ENCODE results near the gene ARHGAP22. TPM values are rescaled to one million over a fixed set of nuclear protein-coding genes. Genes with fewer than 3 reads are reported as not detected.

The ARHGAP22 gene
- total RNA-seq, 8 experiments from 2014 or later, result 0.72 to 9.3 (median 1.8) TPM

DNA sequence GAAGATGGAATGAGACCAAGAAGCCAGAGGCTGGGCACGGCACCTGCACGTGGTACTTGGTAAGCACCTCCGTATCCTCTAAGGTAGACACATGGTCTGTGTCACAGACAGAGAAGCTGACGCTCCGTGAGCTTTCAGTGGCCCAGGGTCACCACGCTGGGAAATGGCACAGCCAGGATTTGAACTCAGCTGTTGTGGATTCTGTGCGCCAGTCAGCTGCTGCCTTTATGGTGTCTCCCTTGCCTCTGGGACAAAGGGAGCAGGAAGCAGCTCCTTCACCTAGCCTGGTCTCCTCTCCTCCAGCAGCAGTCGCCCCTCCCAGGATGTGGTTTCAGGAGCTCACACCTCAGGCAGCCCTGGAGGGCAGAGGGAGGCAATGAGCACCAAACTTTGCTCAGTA lies 110.8 kb downstream of the ARHGAP22 start:
- H3K27ac ChIP-seq, result no peak overlapping the region
- 68 to 100% (median 79%) methylated on average over 1 to 8 of the region's 8 CpGs; no CpG with 5 or more reads in 4 of the 10 experiments for WGBS, 10 experiments
- in situ Hi-C loops (cut with MboI; ENCODE audit: low pct_unique_long_range_greater_than_20kb in 2 of 9, low sequenced_read_pairs in 9 of 9, unreplicated experiment in 9 of 9), result no loop called here
- ATAC-seq (replicated peaks in 6 of 8), result no peak
- no peaks in the 10 kb centered on the region for H3K4me1 ChIP-seq (replicated peaks in 1 of 2)
- H3K4me3 ChIP-seq, result no peak overlapping the region

- peak in 2 of 8 experiments; percentile 23 to 32 for ATAC-seq (replicated peaks in 6 of 8)
- in situ Hi-C loops (cut with MboI; ENCODE audit: low pct_unique_long_range_greater_than_20kb in 2 of 9, low sequenced_read_pairs in 9 of 9, unreplicated experiment in 9 of 9), result no loop called here
- 0 to 100% (median 92%) methylated on average over 1 to 5 of the region's 16 CpGs; no CpG with 5 or more reads in 2 of the 10 experiments for WGBS, 10 experiments
- H3K27ac ChIP-seq, result no peak overlapping the region
- H3K4me1 ChIP-seq (replicated peaks in 1 of 2), result no peaks in the 10 kb centered on the region
- no peak overlapping the region for H3K4me3 ChIP-seq
Observed at GRCh38 chr10:48493083-48493871, 111.6 kb downstream of the ARHGAP22 start.

- in situ Hi-C loops (cut with MboI; ENCODE audit: low pct_unique_long_range_greater_than_20kb in 2 of 9, low sequenced_read_pairs in 9 of 9, unreplicated experiment in 9 of 9), result no loop called here
- WGBS, 10 experiments, result 17 to 100% (median 82%) methylated on average over 1 to 2 of the region's 2 CpGs; no CpG with 5 or more reads in 4 of the 10 experiments
- Histone ChIP-seq H3K4me3 (no peak overlapping the region), H3K4me1 (replicated peaks in 1 of 2) (no peaks in the 10 kb centered on the region), H3K27ac (no peak overlapping the region)
- no peak for ATAC-seq (replicated peaks in 6 of 8)
Observed at GRCh38 chr10:48492201-48492600, 112.7 kb downstream of the ARHGAP22 start.

DNA sequence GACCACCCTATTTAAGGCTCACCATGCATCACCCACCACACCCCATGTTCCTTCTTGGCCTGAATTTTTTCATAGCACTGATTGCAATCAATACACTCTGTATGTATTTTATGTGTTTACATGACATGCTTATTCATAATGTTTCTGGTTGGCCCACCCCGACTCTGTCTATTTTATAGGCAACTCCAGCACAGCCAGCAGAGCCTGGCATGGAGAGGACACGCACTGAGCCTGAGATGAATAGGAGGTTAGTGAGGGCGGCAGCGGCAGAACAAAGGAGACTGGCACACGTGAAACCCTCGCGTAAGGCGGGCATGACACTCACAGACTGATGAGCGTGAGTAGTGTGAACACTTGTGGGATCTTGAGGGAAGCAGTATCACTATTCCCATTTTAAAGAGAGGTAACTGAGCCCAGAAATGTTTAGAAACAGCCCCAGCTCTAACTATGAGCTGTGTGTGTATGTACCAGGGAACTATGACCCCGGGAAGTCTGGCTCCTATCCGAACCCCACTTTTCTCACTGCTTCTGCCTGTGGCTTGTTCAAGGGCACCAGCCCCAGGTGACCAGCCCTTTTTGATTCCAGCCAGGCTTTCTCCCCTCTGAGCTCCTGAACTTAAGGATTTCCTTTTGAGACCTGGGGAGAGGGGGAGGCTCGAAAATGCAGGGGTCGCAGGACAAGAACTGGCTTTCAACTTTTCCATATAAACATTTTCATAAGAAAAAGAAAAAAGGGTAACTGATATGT lies 113.3 kb downstream of the ARHGAP22 start:
- peak in 1 of 8 experiments; percentile 66 for ATAC-seq (replicated peaks in 6 of 8)
- 80 to 100% (median 89%) methylated on average over 1 to 8 of the region's 13 CpGs; no CpG with 5 or more reads in 1 of the 10 experiments for WGBS, 10 experiments
- in situ Hi-C loops (cut with MboI; ENCODE audit: low pct_unique_long_range_greater_than_20kb in 2 of 9, low sequenced_read_pairs in 9 of 9, unreplicated experiment in 9 of 9), result no loop called here

GRCh38 chr10:48490946-48491345 lies 113.9 kb downstream of the ARHGAP22 start:
- no peaks in the 10 kb centered on the region for H3K4me1 ChIP-seq (replicated peaks in 1 of 2)
- 73 to 100% (median 88%) methylated on average over 1 to 3 of the region's 6 CpGs; no CpG with 5 or more reads in 6 of the 10 experiments for WGBS, 10 experiments
- no peak overlapping the region for H3K27ac ChIP-seq
- no peak overlapping the region for H3K4me3 ChIP-seq
- ATAC-seq (replicated peaks in 6 of 8), result no peak
- in situ Hi-C loops (cut with MboI; ENCODE audit: low pct_unique_long_range_greater_than_20kb in 2 of 9, low sequenced_read_pairs in 9 of 9, unreplicated experiment in 9 of 9), result no loop called here

More for the DNA sequence above, 113.3 kb downstream of the ARHGAP22 start:
- no peak overlapping the region for H3K27ac ChIP-seq
- H3K4me3 ChIP-seq, result no peak overlapping the region
- no peaks in the 10 kb centered on the region for H3K4me1 ChIP-seq (replicated peaks in 1 of 2)

DNA sequence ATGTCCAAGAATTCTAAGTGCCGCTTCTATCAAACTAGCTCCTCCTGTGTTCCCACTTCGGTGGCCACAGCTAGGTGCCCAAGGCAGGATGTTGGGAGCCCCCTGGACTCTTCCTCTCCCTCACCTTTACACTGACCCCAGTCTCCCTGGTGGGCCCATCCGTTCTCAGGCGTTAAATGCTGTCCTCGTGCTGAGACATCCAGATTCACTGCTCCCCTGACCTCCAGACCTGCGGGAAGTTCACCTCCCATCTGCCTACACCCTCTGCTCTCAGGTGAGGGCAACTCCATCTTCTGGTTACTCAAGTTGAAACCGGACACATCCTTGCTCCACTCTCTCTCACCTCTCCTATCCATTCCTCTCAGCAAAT lies 114.3 kb downstream of the ARHGAP22 start:
- 67 to 100% (median 96%) methylated on average over 1 to 4 of the region's 7 CpGs; no CpG with 5 or more reads in 6 of the 10 experiments for WGBS, 10 experiments
- H3K4me3 ChIP-seq, result no peak overlapping the region
- in situ Hi-C loops (cut with MboI; ENCODE audit: low pct_unique_long_range_greater_than_20kb in 2 of 9, low sequenced_read_pairs in 9 of 9, unreplicated experiment in 9 of 9), result no loop called here
- no peak overlapping the region for H3K27ac ChIP-seq
- ATAC-seq (replicated peaks in 6 of 8), result no peak
- H3K4me1 ChIP-seq (replicated peaks in 1 of 2), result no peaks in the 10 kb centered on the region

DNA sequence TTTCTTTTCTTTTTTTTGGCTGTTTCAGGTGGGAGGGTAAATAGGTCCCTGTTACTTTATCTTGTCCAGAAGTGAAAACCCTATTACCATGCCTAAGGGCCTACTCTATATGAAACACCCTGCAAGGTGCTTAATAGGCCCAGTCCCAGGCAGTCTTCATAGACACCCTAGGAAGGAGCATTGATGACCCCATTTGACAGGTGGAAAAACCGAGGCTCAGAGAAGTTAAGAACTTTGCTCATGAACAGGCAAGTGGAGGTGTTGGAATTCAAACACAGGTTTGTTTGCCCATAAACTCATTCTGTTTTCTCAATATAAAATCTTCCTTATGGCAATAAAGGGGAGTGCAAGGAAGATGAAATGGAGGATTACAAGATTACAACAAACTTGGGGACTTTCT lies 115.8 kb downstream of the ARHGAP22 start:
- in situ Hi-C loops (cut with MboI; ENCODE audit: low pct_unique_long_range_greater_than_20kb in 2 of 9, low sequenced_read_pairs in 9 of 9, unreplicated experiment in 9 of 9), result no loop called here
- no peaks in the 10 kb centered on the region for H3K4me1 ChIP-seq (replicated peaks in 1 of 2)
- H3K4me3 ChIP-seq, result no peak overlapping the region
- 71 to 100% (median 90%) methylated on average over 1 of the region's 1 CpG; no CpG with 5 or more reads in 3 of the 10 experiments for WGBS, 10 experiments
- no peak overlapping the region for H3K27ac ChIP-seq
- ATAC-seq (replicated peaks in 6 of 8), result no peak

GRCh38 chr10:48487244-48487643 lies 117.6 kb downstream of the ARHGAP22 start:
- no peak overlapping the region for H3K27ac ChIP-seq
- in situ Hi-C loops (cut with MboI; ENCODE audit: low pct_unique_long_range_greater_than_20kb in 2 of 9, low sequenced_read_pairs in 9 of 9, unreplicated experiment in 9 of 9), result no loop called here
- no peak for ATAC-seq (replicated peaks in 6 of 8)
- H3K4me1 ChIP-seq (replicated peaks in 1 of 2), result no peaks in the 10 kb centered on the region
- WGBS, 10 experiments, result 67 to 100% (median 94%) methylated on average over 1 of the region's 1 CpG; no CpG with 5 or more reads in 6 of the 10 experiments
- no peak overlapping the region for H3K4me3 ChIP-seq

DNA sequence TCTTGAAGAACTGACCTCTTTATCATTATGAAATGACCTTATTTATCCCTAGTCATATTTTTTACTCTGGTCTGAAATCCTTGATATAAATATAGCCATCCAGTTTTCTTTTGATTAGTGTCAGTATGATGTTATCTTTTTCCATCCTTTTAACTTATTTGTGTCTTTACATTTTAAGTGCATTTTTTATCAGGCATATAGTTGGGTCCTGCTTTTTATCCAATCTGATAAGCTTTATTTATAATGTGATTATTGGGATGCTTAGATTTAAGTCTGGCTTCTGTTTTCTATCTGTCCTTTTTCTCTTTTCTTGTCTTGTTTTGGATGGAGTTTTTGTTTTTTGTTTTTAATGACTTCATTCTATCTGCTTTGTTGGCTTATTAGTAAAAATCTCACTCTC lies 119.2 kb downstream of the ARHGAP22 start:
- Histone ChIP-seq H3K4me1 (replicated peaks in 1 of 2) (no peaks in the 10 kb centered on the region), H3K27ac (no peak overlapping the region), H3K4me3 (no peak overlapping the region)
- in situ Hi-C loops (cut with MboI; ENCODE audit: low pct_unique_long_range_greater_than_20kb in 2 of 9, low sequenced_read_pairs in 9 of 9, unreplicated experiment in 9 of 9), result no loop called here
- ATAC-seq (replicated peaks in 6 of 8), result no peak

DNA sequence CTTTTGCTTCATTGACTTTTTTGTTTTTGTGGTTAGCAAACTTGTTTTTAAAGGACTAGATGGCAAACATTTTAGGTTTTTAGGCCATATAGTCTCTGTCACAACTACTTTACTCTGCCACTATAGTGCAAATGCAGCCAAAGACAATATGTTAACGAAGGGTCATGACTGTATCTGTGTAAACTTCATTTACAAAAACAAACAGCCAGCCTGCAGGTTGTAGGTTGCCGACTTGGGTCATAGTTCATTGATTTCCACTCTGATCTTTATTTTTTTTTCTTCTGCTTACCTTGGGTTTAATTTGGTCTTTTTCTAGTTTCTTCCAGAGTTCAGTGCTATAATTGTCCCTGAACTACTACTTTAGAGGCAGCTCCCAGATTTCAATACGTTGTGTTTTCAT lies 120.0 kb downstream of the ARHGAP22 start:
- ATAC-seq (replicated peaks in 6 of 8), result no peak
- no peaks in the 10 kb centered on the region for H3K4me1 ChIP-seq (replicated peaks in 1 of 2)
- in situ Hi-C loops (cut with MboI; ENCODE audit: low pct_unique_long_range_greater_than_20kb in 2 of 9, low sequenced_read_pairs in 9 of 9, unreplicated experiment in 9 of 9), result no loop called here
- 7 to 86% (median 27%) methylated on average over 2 to 3 of the region's 3 CpGs; no CpG with 5 or more reads in 1 of the 10 experiments for WGBS, 10 experiments
- H3K4me3 ChIP-seq, result no peak overlapping the region
- no peak overlapping the region for H3K27ac ChIP-seq

DNA sequence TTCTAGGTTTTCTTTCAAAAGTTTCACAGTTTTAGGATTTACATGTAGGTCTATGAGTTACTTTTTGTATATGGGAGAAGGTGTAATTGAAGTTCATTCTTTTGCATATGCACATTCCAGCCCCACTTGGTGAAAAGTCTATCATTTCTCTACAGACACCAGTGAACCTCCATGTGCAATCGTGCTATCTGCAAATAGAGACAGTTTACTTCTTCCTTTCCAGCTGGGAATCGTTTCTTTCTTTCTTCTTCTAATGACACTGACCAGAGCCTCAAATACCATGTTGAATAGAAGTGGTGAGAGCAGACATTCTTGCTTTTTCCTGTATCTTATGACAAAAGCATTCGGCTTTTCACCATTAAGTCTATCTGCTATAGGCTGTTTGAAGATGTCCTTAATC lies 122.7 kb downstream of the ARHGAP22 start:
- no peak for ATAC-seq (replicated peaks in 6 of 8)
- Histone ChIP-seq H3K27ac (no peak overlapping the region), H3K4me3 (no peak overlapping the region), H3K4me1 (replicated peaks in 1 of 2) (no peaks in the 10 kb centered on the region)
- in situ Hi-C loops (cut with MboI; ENCODE audit: low pct_unique_long_range_greater_than_20kb in 2 of 9, low sequenced_read_pairs in 9 of 9, unreplicated experiment in 9 of 9), result no loop called here
- whole genome bisulfite sequencing, 10 experiments, result 20 to 100% (median 62%) methylated on average over 1 to 3 of the region's 3 CpGs

DNA sequence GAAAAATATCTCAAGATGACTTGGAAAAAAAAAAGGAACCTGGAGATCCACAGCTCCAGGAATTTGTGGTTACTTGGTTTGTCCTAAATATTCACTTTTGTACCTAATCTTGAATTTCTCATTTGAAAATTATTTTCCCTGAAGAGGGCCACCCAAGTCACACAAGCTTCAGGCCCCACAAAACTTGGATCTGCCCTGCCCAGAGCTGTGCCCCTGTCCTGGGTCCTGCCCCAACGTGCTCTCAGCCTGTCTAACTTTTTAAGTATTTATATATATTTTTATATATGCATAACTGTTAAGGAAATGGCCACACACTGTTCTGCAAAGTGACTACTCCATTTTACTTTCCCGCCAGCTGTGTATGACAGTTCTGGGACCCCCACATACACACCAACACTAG lies 123.5 kb downstream of the ARHGAP22 start:
- in situ Hi-C loops (cut with MboI; ENCODE audit: low pct_unique_long_range_greater_than_20kb in 2 of 9, low sequenced_read_pairs in 9 of 9, unreplicated experiment in 9 of 9), result no loop called here

More for the DNA sequence above, 123.5 kb downstream of the ARHGAP22 start:
- H3K27ac ChIP-seq, result no peak overlapping the region
- no peaks in the 10 kb centered on the region for H3K4me1 ChIP-seq (replicated peaks in 1 of 2)
- ATAC-seq (replicated peaks in 6 of 8), result no peak
- 71 to 100% (median 97%) methylated on average over 1 to 2 of the region's 2 CpGs; no CpG with 5 or more reads in 4 of the 10 experiments for WGBS, 10 experiments
- H3K4me3 ChIP-seq, result no peak overlapping the region

All from motor neuron (in vitro differentiated cells).